DMS114 treated with DMSO at 0.1 percent for 48 hours (cell line): ENCODE data around the gene ATP1A1.

Source experiments
- DNase-seq: peaks from one replicate; lab custom pipeline; 2025; ENCODE audit not compliant: unreplicated experiment; lab: John Stamatoyannopoulos, UW

ATP1A1 gene

GRCh38 chr1:116370181-116370580, 2.9 kb upstream of the ATP1A1 start:
- no peak for DNase-seq

DNA sequence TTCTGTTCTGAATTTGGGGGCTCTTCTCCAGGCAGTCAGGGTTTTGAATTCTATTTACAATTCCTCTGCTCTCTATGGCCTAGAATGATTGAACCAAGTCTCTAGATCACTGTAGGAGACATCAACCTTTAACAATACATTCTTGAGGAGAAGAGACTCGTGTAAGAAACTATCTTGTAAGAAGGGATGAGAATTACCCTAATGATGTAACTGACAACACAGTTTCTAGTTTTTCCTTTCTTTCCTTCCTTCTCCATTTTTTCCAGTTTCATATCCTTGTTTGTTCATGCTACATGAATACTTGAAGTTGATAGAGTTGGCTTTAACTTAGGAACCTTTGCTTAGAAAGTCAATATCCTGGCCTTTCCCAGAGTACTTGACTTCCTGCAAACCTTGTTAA, 1.3 kb upstream of the ATP1A1 start:
- DNase-seq: no peak

GRCh38 chr1:116372191-116372590, 853 bp upstream of the ATP1A1 start:
- DNase-seq: no peak

DNA sequence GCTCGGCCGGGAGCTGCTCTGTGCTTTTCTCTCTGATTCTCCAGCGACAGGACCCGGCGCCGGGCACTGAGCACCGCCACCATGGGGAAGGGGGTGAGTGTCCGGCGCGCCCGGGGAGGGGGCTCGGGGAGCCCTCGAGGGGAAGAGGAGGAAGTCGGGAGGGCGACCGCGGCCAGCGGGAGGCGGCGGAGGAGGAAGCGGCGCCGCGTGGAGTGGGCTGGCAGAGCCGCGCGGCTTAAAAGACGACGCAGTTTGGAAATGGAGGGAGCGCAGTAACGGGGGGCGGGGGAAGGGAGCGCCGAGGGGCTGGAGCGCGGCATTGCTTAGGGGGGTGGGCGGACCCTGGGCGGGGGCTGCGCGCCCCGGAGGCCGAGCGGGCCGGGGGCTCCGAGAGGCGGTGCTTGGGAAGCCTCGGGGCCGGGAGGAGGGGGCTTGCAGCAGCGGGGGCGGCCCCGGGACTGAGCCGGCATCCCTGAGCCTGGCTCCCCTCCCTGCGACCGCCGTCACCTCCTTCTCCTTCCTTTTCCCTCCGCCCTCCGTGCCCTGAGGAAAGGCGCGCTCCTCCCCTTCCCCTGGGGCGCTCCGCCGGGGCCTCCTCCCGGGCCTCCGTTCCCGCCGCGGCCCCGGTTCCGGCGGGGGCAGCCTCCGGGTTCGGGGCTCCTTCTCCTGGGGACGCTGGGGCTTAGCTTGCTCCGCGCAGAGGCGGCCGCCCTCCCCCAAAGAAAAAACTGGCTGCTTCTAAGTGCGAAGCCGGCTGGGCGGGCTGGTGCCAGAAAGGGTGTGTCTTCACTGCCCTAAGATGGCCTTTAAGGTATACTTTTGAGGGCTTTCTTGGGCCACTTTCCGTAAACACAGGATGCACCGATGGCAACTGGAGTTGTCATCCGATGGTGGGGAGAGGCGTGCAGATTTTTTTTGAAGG, 648 bp downstream of the ATP1A1 start:
- no peak for DNase-seq

- DNase-seq: no peak
These were observed 1.5 kb downstream of the ATP1A1 start for GRCh38 chr1:116374353-116375147.

DNA sequence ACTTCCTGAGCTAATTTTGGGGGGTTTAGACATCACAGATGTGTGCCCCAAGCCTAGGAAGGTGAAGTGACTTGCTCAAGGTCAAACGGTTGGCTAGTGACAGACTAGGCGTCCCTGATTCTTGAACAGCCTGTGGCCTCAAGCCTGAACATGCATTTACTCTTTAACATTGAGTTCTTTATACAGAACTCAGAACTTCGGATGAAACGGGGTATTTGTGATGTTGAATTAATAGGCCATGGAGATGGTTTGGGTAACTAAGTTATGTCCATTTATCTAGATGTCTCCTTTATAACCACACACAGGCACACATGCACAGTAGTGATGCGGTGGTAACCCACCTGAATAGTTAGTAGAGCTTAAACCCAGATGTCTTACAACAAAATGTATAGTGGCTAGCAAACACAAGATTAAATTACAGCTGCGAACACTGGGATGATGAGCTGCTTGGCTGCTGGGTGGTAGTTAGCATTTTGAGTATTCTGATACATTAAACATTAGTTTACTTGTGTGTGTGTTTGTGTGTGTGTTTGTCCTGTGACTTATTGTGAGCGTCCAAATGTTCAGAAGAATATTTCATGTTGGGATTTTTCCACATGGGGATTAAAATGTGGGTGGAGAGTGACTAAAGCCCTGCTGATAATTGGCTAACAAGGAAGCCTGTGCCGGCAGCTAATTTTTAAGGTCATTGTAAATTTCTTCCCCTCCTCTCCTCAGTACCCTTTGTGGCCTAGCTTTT, 2.3 kb downstream of the ATP1A1 start:
- DNase-seq: no peak

GRCh38 chr1:116375887-116376728, 3.1 kb downstream of the ATP1A1 start:
- DNase-seq: no peak

DNA sequence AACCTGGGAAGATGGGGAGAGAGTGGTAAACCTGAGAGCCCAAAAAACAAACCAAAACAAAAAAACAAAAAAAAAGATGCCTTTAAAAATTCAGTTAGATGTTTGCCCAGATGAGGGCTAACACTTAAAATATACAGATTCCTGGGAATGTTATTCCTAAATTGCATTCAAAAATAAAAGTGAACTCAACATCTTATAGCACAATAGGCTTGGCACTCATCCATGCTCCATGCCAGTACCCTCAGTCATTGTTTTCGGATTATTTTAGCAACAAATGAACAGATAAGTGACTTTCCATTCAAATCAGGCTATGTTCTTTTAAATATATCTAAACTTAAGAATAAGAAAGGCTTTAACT, 3.7 kb downstream of the ATP1A1 start:
- no peak for DNase-seq

DNA sequence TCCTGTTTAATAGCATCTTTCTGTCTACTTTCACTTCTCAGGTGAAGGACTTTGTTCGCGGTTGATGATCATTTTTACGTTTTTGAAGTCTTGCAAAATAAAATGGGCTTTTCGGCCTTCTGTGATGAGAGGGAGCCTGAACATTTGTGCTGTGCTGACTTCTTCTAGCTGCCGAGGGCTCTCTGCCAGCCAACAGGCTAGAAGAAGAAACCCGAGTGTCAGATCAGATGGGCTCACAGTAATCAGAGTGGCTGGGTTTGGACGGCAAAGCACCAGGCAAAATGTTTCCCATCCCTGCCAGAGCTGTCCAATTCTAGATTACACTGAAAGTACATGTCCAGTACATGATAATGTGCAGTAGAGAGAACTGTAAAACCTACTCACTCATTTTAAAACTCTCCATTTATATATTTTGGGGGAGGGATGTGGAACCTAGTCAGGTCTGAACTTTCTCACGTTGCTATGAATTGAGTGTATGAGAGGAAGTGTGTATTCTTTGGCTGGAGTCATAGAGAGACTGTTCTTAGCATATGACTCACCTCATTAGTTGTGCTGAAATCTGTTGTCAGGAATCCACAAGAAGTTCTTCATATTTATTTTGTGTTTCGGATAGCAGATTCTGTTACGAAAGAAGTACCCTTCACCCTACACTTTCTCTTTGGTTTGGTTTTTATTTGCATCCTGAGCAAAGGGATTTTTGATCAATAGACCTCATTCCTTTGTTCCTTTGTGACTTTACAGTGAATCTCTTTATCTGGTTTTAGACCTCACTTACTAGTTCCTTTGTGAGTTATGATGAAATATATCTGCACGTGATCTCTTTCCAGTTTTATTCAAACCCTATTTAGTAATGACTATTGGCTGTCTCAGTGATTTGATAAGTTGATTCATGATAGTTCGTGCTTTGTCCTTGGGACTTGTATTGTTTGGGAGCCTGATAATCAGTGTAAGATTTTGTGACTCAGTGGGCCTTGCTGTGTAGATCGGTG, 4.8 kb downstream of the ATP1A1 start:
- DNase-seq: no peak

DNA sequence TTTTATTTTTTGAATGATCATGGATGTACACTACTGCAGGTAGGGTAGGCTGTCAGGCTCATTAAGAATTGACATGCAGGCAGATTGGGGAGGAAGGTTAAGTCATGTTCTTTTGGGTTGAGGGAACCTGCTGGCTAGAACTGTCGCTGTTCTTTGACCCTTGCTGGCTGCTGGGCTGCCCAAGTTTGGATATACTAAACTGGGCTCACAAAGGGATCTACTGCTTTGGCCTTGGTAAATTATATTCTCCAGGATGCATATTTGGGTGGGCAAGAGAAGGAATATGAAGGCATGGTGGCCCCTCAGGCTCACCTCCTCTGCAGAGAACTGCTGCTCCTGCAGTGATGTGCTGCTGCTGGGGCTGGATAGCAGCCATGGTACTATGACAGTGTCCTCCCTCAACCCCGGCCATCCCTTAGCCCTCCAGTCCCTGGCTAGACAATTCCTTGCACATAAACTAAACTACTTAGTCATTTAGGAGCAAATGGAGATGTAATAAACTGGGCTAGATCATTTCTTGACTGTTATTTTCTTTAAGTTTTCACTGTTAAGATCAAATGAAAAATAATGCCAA, 6.1 kb downstream of the ATP1A1 start:
- no peak for DNase-seq

DNA sequence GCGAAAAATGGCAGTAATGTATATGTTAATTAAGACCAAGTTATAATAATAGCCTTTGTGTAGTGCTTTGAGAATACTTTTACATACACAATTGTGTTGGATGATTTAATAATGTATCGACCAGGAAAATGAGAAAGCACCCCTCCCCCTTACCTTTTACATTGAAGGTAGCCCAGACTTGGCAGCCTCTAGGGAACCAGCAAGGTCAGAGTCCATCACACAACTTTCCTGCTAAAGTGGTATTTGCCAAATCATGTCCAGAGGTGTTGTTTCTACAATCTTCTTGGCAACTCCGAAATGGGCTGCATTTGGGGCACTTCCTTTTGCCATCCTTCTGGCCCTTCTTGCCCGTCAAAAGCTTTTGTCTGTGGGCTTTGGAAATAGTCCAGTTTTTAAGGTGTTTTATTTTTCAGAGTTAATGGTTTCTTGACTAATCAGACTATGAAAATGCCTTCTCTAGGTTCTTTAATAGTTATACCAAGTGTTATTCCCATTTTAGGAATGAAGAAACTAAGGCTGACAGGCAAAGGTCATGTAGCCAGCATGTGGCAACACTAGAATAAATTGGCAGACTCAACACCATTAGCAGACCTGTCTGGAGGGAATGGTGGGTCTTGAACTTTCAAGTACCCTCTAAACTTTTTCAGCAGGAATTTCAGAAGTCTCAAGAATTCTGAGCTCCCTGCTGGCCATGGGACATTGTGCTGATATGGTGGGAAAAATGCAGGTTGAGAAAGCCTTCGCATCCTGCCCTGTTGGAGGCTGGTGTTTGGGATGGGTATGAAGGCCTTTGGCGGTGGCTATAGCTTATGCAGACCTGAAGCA, 6.8 kb downstream of the ATP1A1 start:
- no peak for DNase-seq

GRCh38 chr1:116380499-116381242, 7.6 kb downstream of the ATP1A1 start:
- no peak for DNase-seq

- DNase-seq: no peak
These were observed 9.3 kb downstream of the ATP1A1 start for GRCh38 chr1:116382321-116382720.

DNA sequence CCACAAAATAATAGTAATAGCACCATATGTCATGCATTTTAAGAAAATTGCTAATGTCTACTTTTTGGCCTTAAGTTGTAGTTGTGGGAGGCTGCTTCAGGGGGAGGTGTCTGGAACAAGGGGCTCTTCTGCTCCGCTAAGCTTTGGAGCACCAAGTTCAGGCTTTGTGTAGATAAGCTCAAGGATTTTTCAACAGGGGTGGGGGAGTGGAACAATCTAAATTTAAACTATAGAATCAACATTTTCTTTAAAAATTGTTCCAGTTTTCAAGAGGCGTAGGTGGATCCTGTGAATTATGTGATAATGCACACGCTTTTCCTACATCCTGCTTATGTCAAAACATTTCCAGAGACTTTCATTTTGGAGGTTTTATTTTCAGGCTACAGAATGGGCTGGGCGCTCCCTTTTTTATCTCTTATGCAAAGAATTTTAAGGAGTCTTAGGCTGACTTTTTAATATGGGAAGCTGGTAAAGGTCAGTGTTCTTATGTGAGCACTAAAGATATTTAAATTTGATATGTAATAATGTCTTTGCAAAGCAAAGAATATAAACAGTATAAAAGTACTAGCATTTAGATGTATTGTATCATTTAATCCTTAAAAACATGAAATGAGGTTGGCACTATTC, 9.9 kb downstream of the ATP1A1 start:
- DNase-seq: no peak

DNA sequence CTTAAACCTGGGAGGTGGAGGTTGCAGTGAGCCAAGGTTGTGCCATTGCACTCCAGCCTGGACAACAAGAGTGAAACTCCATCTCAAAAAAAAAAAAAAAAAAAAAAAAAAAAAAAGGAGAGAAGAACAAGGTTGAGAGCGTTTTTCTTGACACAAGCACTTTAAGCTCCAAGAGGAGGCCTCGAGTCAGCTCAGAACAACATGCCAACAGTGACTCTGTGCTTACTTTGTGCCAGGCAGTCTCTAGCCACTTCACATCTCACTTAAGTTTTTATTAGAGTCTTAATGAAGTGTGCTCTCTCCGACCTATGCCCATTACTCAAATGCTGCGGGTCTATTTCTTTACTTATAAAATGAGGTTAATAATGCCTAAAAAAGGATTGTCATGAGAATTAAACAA, 13.0 kb downstream of the ATP1A1 start:
- DNase-seq: no peak

DNA sequence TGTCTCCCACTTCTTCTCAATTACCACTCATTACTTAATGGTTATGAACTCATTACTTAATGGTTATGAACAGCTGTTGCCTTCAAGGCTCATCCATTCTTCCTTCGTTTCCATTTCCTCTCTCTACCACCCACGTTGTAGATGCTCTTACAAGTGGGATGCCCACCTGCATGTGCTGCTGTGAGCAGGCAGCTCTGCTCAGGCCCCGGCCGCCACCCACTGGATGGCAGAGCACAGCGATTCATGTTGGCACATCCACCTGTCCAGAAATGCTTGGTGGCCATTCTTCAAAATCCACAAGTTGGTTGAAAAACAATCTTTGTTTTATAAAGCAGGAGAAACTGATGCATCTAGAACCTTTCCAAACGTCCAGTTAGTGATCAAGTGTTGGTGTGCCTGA, 14.5 kb downstream of the ATP1A1 start:
- no peak for DNase-seq

DNA sequence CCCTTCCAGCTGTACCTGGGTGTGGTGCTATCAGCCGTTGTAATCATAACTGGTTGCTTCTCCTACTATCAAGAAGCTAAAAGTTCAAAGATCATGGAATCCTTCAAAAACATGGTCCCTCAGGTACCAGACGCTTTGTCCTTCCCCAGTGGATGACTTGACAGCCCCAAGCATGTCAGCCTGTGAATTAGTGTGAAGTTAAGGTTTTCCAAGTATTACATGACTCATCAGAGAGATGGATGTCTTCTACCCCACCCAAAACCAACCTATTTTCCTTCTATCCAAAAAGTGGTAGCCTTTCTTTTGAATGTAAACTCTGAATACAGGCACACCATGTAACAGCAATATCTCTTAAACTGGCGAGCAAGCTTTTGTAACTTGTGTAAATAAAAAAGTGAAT, 15.1 kb downstream of the ATP1A1 start:
- no peak for DNase-seq
